ENCODE data around the gene ATOSA.

ATOSA gene

GRCh38 chr15:52679232-52680040 is at the start of gene ATOSA:
Gene ATOSA, minus strand, starts transcription at chr15:52679388. Its CDS starts 1,367 bp downstream, at chr15:52678021.
- peak; percentile 76 to 80 (median 80) for DNase-seq (ENCODE audit: low read depth in 3 of 3)

DNA sequence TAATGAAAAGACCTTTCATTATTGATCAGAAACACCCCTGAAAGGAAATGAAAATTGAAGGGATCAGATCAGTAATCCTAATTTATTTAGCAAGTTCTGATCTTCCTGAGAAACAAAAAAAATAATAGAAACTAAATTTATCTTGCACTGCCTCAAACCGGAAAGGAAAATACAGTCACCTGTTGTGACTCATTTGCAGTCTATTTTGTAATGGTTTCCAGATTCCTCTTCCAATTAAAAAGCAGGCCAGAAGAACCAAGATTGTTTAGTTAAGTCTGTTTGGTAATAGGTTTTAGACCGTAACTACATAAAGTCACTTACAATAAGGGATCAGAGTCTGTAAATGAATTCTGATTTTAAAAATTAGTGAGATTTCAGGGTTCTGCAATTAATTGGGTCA is 49.7 kb upstream of the ATOSA start:
- DNase-seq (ENCODE audit: low read depth in 3 of 3): no peak

DNA sequence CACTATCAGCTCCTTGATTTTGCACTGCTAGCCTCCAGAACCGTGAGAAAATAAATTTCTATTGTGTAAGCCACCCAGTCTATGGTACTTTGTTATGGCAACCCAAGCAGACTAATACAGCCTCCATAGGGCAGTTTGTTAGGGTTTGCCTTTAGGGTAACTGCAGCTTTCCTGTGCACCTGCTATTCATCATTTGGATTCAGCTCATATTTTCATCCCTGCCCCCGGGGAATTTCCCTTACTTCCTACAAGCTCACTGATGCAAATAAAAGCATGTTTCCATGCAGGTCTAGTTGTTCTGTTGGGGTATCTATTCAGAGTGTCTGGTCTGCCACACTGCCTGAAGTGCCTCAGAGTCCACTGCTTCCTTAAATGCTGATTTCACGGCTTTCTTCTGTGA is 48.6 kb upstream of the ATOSA start:
- no peak for DNase-seq (ENCODE audit: low read depth in 3 of 3)

- no peak for DNase-seq (ENCODE audit: low read depth in 3 of 3)
Observed at GRCh38 chr15:52726195-52726594, 47.0 kb upstream of the ATOSA start.

- no peak for DNase-seq (ENCODE audit: low read depth in 3 of 3)
Observed at GRCh38 chr15:52718551-52718950, 39.4 kb upstream of the ATOSA start.

DNA sequence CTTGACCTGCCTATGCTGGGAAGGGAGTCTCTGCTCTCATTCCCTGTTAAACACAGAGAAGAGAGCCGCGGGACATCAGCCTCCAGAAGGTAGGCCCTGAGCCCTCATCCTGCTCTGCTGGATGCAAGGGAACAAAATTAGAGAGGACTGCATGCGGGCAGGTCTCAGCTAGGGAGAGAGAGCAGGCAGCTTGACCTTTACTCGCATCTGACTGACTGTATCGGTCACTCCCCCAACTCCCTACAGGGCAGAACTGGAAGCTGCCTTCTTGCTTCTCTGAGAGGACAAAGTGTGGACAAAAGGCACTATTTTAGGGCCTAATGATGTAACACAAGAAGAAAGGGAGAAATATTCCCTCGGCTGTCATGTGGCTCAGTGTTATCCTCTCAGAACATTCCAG is 38.7 kb upstream of the ATOSA start:
- DNase-seq (ENCODE audit: low read depth in 3 of 3): no peak

DNA sequence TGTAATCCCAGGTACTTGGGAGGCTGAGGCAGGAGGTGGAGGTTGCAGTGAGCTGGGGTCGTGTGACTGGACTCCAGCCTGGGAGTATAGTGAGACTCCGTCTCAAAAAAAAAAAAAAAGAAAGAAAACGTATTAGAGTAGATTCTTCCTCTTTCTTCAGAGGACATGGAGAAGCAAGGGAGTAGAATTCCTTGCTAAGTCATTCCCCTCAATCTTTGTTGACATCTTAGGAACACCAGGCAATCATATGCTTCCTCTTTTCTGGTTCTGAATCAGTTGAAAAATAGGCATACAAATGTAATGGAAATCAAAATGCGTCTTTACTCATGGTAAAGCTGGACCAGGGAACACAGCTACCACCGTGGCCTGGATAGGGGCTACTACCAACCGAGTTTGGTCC is 38.3 kb upstream of the ATOSA start:
- no peak for DNase-seq (ENCODE audit: low read depth in 3 of 3)

DNA sequence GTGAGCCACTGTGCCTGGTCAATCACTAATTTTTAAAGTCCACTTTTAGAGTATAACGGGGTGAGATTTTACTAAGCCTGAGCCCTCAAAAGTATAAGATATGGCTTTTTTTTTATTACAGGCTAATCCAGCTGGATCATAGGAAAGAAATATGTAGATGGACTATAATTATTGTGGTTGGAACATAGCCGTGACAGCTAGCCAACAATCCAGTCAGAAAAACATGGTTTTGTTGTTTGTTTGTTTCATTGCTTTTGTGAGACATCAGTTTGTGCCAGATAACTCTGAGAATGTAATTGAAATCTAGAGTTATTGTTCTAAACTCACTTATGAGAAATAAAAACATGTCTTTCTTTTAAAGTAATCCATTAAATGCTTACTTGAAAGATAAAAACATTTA is 37.3 kb upstream of the ATOSA start:
- no peak for DNase-seq (ENCODE audit: low read depth in 3 of 3)

DNA sequence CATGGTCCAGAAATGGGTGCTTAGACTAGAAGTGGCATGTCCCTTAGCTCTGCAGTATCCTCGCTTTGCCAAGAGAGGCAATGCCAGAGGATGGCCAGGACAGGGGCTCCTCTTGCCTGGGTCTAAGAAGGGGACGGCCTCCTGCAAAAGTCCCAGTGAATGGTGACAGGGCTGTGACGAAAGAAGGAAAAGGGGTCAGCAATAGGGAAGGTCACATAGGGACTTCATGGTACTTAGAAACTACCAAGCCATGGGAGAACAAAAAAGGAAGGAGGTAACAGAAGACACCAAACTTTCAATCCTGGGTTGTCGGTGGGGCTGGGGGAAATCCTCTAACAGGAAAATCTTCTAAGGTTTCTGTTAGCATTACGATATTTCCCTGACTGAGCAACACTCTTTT is 36.2 kb upstream of the ATOSA start:
- no peak for DNase-seq (ENCODE audit: low read depth in 3 of 3)

DNA sequence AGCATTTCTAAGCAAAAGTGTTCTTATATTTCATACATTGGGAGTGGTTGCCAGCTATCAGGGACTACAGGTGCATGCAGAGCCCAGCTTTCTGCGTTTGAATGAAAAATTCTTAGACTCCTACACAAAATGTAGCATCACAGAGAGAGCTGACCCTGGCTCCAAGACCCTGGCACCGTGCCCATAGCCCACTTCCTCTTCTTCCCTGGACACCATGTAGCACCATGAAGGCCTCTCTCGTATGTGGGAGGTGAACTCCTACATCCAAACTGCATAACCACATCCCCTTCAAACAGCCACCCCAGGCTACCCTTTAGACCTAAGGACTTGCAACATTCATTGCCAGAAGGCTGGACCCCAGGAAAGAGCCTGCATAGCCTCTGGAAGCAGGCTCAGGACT is 35.8 kb upstream of the ATOSA start:
- DNase-seq (ENCODE audit: low read depth in 3 of 3): no peak

DNA sequence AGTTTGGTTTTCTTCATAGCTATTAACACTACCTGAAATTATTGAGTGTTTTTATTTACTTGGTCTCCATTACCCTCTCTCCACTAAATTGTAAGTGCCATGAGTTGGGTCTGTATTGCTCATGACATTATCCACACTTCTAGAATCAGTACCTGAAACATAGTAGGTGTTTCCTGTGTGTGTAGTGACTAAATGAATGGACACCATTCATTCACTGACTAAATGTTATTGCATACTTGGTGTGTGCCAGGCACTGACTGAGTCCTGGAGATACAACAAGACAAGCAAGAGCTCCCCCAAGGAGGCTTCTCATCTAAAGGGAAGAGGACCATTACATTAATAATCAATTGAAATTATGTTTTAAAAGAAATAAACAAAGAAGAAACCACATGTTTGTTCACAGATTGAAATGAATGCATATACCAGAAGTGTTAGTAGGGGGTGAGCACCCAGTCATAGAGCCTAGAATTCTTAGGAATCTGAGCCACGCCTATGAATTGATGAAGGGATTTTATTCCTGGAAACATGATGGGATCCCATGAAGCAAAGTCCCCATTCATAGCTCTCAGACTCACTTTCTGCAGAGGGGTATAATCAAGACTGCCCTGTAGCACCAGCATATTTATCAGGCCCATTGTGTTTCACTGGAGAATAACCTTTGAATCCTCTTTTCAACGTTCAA is 31.7 kb upstream of the ATOSA start:
- no peak for DNase-seq (ENCODE audit: low read depth in 3 of 3)

GRCh38 chr15:52710050-52710707 is 31.0 kb upstream of the ATOSA start:
- DNase-seq (ENCODE audit: low read depth in 3 of 3): no peak

DNA sequence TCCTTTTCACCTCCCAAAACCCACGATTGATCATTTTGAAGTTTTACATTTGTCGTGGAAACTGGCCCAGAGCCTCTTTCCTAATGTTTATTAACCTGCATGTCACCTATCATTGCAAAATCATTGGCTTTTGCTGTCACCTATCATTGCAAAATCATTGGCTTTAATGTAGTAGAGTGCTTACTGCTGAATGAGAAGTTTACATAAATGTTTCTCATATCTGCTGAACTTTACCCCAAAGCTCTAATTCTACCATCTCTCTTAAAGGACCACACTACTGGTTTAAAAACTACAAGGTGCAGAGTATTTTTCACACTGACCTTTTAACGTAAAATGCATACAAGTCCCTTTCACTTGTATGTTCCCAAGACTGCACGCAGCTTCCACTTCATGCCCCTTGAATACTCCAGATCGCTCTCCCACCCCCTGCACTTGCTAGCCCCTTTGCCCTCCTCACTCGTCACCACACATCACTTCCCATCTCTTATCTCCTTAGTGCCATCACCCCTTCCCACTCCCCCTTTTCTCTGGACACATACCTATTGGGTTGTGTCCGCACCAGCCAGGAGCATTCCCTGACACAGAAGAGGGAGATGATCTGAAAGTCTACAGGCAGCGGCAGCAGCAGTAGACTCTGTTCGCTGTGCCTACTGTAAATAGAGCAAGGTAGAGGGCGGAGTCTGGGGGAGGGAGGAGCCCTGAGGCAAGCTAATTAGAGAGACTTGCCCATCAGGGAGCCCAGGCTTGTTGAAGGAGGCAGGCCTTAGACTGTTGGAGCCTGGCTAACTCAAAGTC is 30.2 kb upstream of the ATOSA start:
- DNase-seq (ENCODE audit: low read depth in 3 of 3): no peak

DNA sequence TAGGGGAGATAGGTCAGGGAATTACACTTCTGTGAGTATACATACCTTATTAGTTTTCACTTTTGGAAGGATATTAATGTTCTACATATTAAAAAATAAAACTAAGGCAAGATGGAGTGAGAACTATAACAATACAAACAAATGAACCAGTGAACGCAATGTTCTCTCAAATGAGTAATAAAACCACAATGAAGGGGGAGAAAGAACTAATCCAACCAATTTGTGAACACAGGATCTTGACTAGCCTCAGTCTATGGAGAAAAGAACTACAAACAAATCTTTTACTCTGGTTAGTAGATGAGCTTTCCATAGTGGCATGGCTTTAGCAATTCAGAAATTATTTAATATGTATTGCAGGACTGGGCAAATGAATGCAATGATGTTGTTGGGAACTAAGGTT is 26.9 kb upstream of the ATOSA start:
- no peak for DNase-seq (ENCODE audit: low read depth in 3 of 3)

DNA sequence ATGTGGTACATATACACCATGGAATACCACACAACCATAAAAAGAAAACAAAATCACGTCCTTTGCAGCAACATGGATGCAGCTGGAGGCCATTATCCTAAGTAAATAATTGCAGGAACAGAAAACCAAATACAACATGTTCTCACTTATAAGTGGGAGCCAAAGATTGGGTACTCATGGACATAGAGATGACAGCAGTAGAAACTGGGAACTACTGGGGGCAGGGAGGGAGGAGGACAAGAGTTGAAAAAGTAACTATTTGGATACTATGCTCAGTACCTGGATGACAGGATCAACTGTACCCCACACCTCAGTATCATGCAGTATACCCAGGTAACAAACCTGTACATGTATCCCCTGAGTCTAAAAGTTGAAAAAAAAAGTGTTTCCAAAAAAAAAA is 23.2 kb upstream of the ATOSA start:
- no peak for DNase-seq (ENCODE audit: low read depth in 3 of 3)

DNA sequence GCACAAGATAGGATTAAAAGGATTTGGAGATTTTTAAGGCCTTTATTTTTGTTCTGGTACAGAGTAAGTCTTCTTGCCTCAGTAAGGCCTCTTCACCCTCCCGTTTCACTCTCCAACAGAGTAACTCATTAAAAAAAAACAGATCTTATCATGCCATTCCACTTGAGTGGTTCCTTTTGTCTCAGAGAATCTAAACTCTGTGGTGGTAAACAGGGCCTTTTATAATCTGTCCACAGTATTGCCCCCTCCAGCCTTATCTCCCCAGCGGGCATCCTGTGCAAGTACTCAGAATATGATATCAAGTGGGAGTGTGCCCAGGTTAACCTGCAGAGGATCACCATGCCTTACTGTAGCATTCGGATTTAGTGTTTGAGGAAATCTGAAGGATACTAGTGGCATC is 20.3 kb upstream of the ATOSA start:
- no peak for DNase-seq (ENCODE audit: low read depth in 3 of 3)

DNA sequence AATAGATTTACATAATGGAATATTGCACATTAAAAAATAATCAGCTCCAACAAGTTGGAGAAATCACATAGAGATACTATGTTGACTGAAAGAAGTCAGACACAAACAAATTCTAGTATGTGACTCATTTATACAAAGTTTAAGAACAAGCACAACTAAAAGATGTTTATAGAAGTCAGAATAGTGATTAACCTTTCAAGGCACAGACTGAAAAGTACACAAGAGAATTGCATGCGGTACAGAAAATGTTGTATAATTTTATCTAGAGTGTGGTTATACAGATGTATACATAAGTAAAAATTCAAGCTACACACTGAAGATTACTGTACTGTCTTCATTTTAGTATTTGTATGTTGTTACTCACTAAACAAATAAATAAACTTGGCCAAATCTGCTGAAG is 19.3 kb upstream of the ATOSA start:
- DNase-seq (ENCODE audit: low read depth in 3 of 3): no peak

- DNase-seq (ENCODE audit: low read depth in 3 of 3): no peak
Observed at GRCh38 chr15:52697051-52697450, 17.9 kb upstream of the ATOSA start.

DNA sequence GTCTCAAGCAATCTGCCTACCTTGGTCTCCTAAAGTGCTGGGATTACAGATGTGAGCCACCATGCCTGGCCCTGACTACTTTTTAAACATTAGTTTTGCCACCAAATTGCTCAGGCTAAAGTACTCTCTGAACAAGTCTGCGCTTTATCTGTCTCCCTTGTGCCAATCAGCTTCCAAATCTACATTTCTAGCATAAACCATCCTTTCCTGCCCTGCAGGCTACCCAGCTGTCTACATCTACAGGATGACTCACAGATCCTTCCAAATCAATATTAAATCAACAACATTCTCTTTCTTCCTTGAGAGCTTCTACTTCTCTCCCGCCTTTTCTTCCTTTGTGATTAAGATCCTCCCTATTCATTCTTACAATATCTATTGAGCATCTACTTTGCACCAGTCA is 16.0 kb upstream of the ATOSA start:
- DNase-seq (ENCODE audit: low read depth in 3 of 3): no peak

GRCh38 chr15:52689562-52689961 is 10.4 kb upstream of the ATOSA start:
- DNase-seq (ENCODE audit: low read depth in 3 of 3): no peak

GRCh38 chr15:52683580-52683979 is 4.4 kb upstream of the ATOSA start:
- DNase-seq (ENCODE audit: low read depth in 3 of 3): no peak

GRCh38 chr15:52682781-52683180 is 3.6 kb upstream of the ATOSA start:
- DNase-seq (ENCODE audit: low read depth in 3 of 3): no peak

Measured in stimulated activated CD4-positive, alpha-beta T cell treated with anti-CD3 and anti-CD28 coated beads, TNF-alpha, amount 100 ng/mL, for 4 hours (primary cell).